K562 (cell line): ENCODE measurements around the gene PACSIN3. TPM values are rescaled to one million over a fixed set of nuclear protein-coding genes. Genes with fewer than 3 reads are reported as not detected.

Experiments used
- ATAC-seq: fragments of 200-7000 bp; cut with Tn5 transposase; 3 replicates; pipeline ENCODE4 v1.9.1; 2020; ENCODE audit warnings: moderate library complexity
- BruUV-seq: library from RNA; stranded (reverse); fragments of 400-500 nt; replicated peaks from 2 replicates; lab custom pipeline; 2021; lab: Mats Ljungman, UMichigan
- CTCF ChIA-PET: fragments of 300-600 bp; formaldehyde crosslinking; extraction: SDS; loops from one replicate; lab custom pipeline; 2021; ENCODE audit warnings: low intra/inter-chr PET ratio; lab: Yijun Ruan, JAX
- POLR2A ChIA-PET: fragments of 300-600, 350-650 bp; sonication (Branson Sonifier 250); formaldehyde crosslinking; extraction: SDS; loops from one replicate; lab custom pipeline; 2021; ENCODE audit warnings: antibody characterized with exemption, inconsistent platforms; lab: Yijun Ruan, JAX
- DNase-seq, 4 experiments: peaks; one replicate each; pipeline versions ENCODE4 v3.0.0 to v3.0.0-alpha.2; 2011 to 2018; ENCODE audit warnings: low spot score in 3 of 4, mixed read lengths in 3 of 4; ENCODE audit errors: extremely low read depth in 1 of 4
- FAIRE-seq: peaks from 2 replicates; lab custom pipeline; 2011; peaks lifted over from hg19 to GRCh38; lab: Jason Lieb, UNC
- H2AFZ ChIP-seq: 2 replicates; pipeline ENCODE4 v1.6.0; 2011; ENCODE audit warnings: low read depth, low read length, control low read depth, inconsistent platforms
- H3K27ac ChIP-seq: fragments of 200-600 bp; 3 replicates; pipeline ENCODE4 v1.8.0; 2011; ENCODE audit warnings: low read depth, mild to moderate bottlenecking, control low read depth, inconsistent platforms, low read length, moderate library complexity, mixed read lengths; ENCODE audit errors: extremely low read depth
- H3K27me3 ChIP-seq, 2 experiments: fragments of 300-600 bp in 1 of 2; 2 replicates in 1 of 2; 3 replicates in 1 of 2; pipeline versions ENCODE4 v1.6.0 to v1.8.0; 2011; ENCODE audit warnings: inconsistent platforms in 2 of 2, low read length in 2 of 2, mild to moderate bottlenecking in 1 of 2, mixed read lengths in 1 of 2, moderate library complexity in 1 of 2; ENCODE audit not compliant: control insufficient read depth in 2 of 2, insufficient read depth in 2 of 2
- H3K36me3 ChIP-seq: fragments of 300-600 bp; 3 replicates; pipeline ENCODE4 v1.8.0; 2011; ENCODE audit warnings: mild to moderate bottlenecking, low read length, inconsistent platforms; ENCODE audit not compliant: control insufficient read depth, insufficient read depth
- H3K4me1 ChIP-seq, 2 experiments: fragments of 200-600 bp in 1 of 2; replicated peaks in 1 of 2; 2 replicates in 1 of 2; 3 replicates in 1 of 2; pipeline versions ENCODE4 v1.5.1 to v1.8.0; 2011; ENCODE audit warnings: inconsistent platforms in 2 of 2, low read length in 2 of 2, mild to moderate bottlenecking in 1 of 2, mixed read lengths in 1 of 2, moderate library complexity in 1 of 2; ENCODE audit not compliant: control insufficient read depth in 2 of 2, insufficient read depth in 2 of 2
- H3K4me2 ChIP-seq: 2 replicates; pipeline ENCODE4 v1.6.1; 2011; ENCODE audit warnings: low read length, control low read depth, inconsistent platforms, mixed read lengths; ENCODE audit not compliant: insufficient read depth
- H3K4me3 ChIP-seq: fragments of 200-600 bp; sonication (generic), shearing (Covaris generic); 2 replicates; pipeline ENCODE4 v1.5.1; 2016; ENCODE audit warnings: control low read depth, inconsistent platforms
- H3K79me2 ChIP-seq: fragments of 200-600 bp; 3 replicates; pipeline ENCODE4 v1.8.0; 2011; ENCODE audit warnings: low read length, inconsistent platforms; ENCODE audit not compliant: control insufficient read depth, insufficient read depth
- H3K9ac ChIP-seq, 2 experiments: 2 replicates each; pipeline versions ENCODE4 v1.6.0 to v1.6.1; 2011; ENCODE audit warnings: low read depth in 2 of 2, low read length in 2 of 2, control low read depth in 1 of 2, inconsistent platforms in 1 of 2, mild to moderate bottlenecking in 1 of 2, mixed read lengths in 1 of 2; ENCODE audit not compliant: insufficient read depth in 1 of 2
- H3K9me1 ChIP-seq: one replicate; pipeline ENCODE4 v1.6.0; 2011; ENCODE audit warnings: inconsistent platforms, mild to moderate bottlenecking, low read length, moderate library complexity; ENCODE audit not compliant: control insufficient read depth, insufficient read depth
- H3K9me3 ChIP-seq: replicated peaks from 2 replicates; pipeline ENCODE4 v1.5.1; 2011; ENCODE audit warnings: low read depth, low read length, inconsistent platforms; ENCODE audit not compliant: control insufficient read depth, insufficient read depth
- H4K20me1 ChIP-seq: replicated peaks from 2 replicates; pipeline ENCODE4 v1.6.1; 2011; ENCODE audit warnings: low read length, inconsistent platforms, mixed read lengths; ENCODE audit not compliant: control insufficient read depth, insufficient read depth
- POLR2G ChIP-seq: fragments of 200-400 bp; formaldehyde crosslinking; IDR thresholded peaks from 2 replicates; pipeline ENCODE4 v1.6.1; 2017; ENCODE audit warnings: low read depth, mild to moderate bottlenecking, antibody characterized with exemption, low read length, moderate library complexity
- SMARCB1 ChIP-seq: IDR thresholded peaks from 2 replicates; pipeline ENCODE4 v1.6.1; 2011; ENCODE audit warnings: improper control_type of control experiment, low read depth; ENCODE audit not compliant: insufficient read length
- THAP12 ChIP-seq: fragments of 250-450 bp; sonication (Bioruptor Pico); IDR thresholded peaks from 2 replicates; pipeline ENCODE4 v1.9.0; 2021; ENCODE audit warnings: mild to moderate bottlenecking, inconsistent platforms
- WGBS: fragments of 100-300 bp; shearing (Covaris generic); methylation state at CpG from one replicate; pipeline ENCODE4 v1.1.6; 2016; ENCODE audit warnings: low coverage, mixed read lengths; ENCODE audit not compliant: insufficient coverage; ENCODE audit errors: missing lambda C conversion rate; 5-methylcytosine and 5-hydroxymethylcytosine counted together
- in situ Hi-C: fragments of 300-500 bp; cut with MboI; formaldehyde crosslinking; loops from 4 replicates; pipeline ENCODE4 v1.15.0; 2018; ENCODE audit warnings: inconsistent platforms, mixed read lengths
- intact Hi-C: fragments of 100-400 bp; cut with micrococcal nuclease; formaldehyde crosslinking; loops from 2 replicates; pipeline ENCODE4 v1.14.2; 2022
- polyA plus RNA-seq, 8 experiments: library from polyadenylated mRNA; depleted of rRNA in 4 of 8; stranded (reverse) in 5 of 8; unstranded in 3 of 8; fragments of >200 nt; fragmentation: Nextera tagmentation in 2 of 8; fragmentation: Illumina TruSeq in 1 of 8; extraction: Ambion mirVana in 2 of 8; extraction: Trizol in 1 of 8; gene quantifications; 2 replicates each; pipeline versions ENCODE4 v1.2.1 to v1.2.3, GENCODE V29; 2011 to 2014; ENCODE audit warnings: inconsistent platforms in 1 of 8, missing spikeins in 1 of 8
- total RNA-seq, 7 experiments: library from RNA; depleted of rRNA in 6 of 7; stranded (reverse); fragments of >200 nt in 6 of 7; fragmentation: Illumina TruSeq in 2 of 7; extraction: Trizol in 2 of 7; gene quantifications; 2 replicates each; pipeline versions ENCODE4 v1.2.1 to v1.2.3, GENCODE V29; 2011 to 2021; ENCODE audit warnings: low replicate concordance in 1 of 7

The PACSIN3 gene
- total and polyA plus RNA-seq, 9 of the 15 experiments (the other 6 are each of a cell fraction or from before 2014, with no cell fraction given), result 0.13 to 18.1 (median 7.1) TPM

- FAIRE-seq, result no peak
- TF ChIP-seq SMARCB1 (no peak), THAP12 (no peak), POLR2G (peak; percentile 66)
- no peak overlapping the region for H3K27ac ChIP-seq
Observed at GRCh38 chr11:47235163-47235562, 48.9 kb upstream of the PACSIN3 start.

More at GRCh38 chr11:47235163-47235562, 48.9 kb upstream of the PACSIN3 start:
- Histone ChIP-seq H3K27me3 (no peaks in the 10 kb centered on the region), H3K4me1 (peaks cover 5 to 8% of the 10 kb centered on the region in 2 experiments; a peak in 2 of 5 replicates), H3K36me3 (peaks cover 24% of the 10 kb centered on the region; the same call in 2 of the 3 replicates), H3K79me2 (no peaks in the 10 kb centered on the region), H2AFZ (no peak overlapping the region), H3K9me1 (peaks cover 2% of the 10 kb centered on the region), H4K20me1 (no peaks in the 10 kb centered on the region; the same call in 1 of the 2 replicates), H3K4me3 (no peak overlapping the region), H3K9me3 (no peaks in the 10 kb centered on the region), H3K9ac (peak overlapping the region in 1 of 2 experiments; percentile 75; a peak in 2 of 4 replicates), H3K4me2 (no peak overlapping the region)
- ATAC-seq (no peak), DNase-seq (no peak)
- ChIA-PET POLR2A (interaction anchor here (0.7 to 10.7 kb wide), 7 partner anchors 11 to 101 kb away, joined by 3 to 110 read pairs (median 3); partner anchors contain the start of genes ACP2 and NR1H3), CTCF (interaction anchor here (2.0 kb wide), 1 partner anchor 119 kb away, joined by 9 read pairs; the partner anchor contains the start of gene MYBPC3)
- WGBS, result 78% methylated on average over 12 of the region's 12 CpGs
- in situ Hi-C loops, result no loop called here
- intact Hi-C loops, result no loop called here
- BruUV-seq, result no TSS peak
